NCI-H510A treated with DMSO at 0.1 percent for 48 hours (cell line): ENCODE data around the gene RAB26.
"Not testable (repeated sequence)": the region's sequence is repeated elsewhere in the genome, so short reads cannot be mapped to it uniquely, and the experiment has no call there.

ENCODE experiments used
- DNase-seq: peaks from one replicate; lab custom pipeline; 2025; lab: John Stamatoyannopoulos, UW

RAB26 gene

DNA sequence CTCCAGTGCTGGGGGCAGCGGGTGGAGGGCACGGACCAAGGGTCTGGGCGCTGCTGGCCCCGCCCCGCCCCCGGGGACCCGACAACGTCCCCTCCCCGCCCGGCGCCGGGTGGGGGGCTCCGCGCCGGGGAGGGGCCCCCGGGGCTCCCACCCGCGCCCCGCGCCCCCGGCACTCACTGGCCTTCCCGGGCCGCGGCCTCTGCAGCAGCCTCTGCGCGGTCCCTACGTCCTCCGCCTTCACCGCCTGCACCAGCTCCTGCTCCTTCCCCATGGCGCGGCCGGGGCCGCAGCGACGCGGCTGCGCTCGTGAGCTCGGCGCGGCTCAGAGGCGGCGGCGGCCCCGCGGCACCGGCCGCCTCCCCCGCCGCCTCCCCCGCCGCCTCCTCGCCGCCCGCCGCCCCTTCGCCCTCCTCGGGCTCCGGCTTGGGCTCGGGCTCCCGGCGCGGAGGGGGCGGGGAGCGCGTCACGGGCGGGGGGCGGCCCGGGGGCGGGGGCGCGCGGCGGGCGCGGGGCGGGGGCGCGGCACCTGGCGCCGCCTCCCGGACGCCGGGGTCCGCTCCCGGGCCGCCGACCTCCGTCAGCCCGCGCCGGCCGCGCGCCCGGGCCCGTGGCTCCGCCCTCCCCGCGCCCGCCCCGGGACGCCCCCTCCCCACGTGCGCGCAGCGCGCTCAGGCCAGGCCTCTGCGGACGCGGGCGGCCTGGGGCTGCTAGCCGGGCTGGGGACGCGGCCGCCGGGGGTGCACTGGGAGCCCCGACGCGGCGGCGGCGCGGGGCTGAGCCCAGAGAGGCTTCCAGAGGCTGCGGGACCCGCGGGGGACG is 47.9 kb downstream of the RAB26 start, which contains the start of gene CASKIN1:
CASKIN1 (minus strand) TSS at position 444 of the 819 bp plus-strand sequence; CDS start at position 271, 173 bp downstream.
- DNase-seq, result no peak

DNA sequence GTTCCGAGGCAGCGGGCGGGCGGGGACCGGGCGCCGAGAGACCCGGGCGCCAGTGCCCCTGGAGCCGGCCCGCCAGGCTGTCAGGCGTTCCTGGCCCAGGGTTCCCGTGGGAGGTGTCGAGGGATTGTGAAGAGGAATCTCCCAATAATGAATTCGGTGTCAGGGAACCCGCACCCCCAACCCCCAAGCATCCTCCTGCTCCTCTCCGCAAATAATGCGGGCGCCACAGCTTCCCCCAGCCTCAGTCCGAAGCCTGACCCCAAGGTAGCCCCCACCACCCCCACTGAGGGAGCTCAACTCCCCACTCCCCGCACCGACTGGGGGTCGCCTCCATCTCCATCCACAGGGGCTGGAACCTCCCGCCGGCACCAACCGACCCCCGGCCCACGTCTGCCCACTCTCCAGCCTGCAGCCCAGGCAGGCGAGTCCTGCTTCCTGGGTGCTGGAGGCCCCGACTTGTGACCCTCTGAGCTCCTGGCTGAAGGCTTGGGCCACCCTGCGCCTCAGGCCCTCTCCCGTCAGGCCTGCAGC is 48.6 kb downstream of the RAB26 start:
- no peak for DNase-seq

DNA sequence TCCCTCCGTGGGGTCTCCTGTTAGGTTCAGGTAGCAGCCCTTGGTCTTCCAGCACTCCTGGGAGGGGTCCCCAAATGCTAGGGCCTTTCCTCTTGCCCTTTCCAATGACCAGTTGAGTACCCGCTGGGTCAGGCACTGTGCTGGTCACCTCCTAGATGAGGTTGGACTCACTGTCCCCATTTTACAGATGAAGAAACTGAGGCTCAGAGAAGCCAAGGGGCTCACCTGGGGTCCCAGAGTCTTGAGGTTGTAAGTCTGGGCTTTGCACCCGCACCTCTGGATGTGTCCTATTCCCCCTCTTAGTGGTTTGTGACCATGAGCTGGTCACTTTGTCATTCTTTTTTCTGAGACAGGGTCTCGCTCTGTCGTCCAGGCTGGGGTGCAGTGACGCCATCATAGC is 49.3 kb downstream of the RAB26 start:
- DNase-seq, result no peak

DNA sequence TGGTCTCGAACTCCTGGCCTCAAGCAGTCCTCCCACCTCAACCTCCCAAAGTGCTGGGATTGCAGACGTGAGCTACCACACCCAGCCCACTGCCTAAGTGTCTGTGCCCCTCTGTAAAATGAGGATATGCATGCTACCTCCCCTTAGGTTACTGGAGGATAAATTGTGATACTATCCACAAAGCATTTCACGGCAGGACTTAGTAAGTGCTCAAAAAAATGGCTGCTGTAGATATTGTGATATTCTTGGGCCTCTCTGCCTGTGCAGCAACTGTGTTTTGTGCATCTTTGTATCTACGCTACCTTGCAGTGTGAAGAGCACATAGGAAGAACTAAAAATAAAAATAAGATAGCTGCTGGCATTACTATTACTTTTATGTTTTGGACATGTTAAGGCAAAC is 49.9 kb downstream of the RAB26 start:
- no peak for DNase-seq

DNA sequence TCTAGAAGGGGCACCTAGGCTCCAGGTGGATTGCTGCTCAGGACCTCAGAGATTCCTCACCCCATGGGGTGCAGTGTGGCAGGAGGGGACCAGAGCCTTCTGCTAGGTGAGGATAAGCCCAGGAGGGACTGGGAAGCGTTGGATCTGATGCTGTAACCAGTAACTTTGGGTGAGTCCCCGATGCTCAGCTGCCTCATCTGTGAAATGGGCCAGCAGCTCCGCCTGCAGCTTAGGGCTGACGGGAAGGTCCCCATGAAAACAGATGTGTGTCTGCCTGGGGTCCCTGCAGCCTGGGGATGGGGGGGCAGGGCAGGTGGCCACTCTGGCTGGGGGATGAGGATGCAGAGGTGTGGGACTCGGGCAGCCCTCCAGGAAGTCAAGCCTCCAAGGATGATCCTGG is 50.7 kb downstream of the RAB26 start:
- DNase-seq, result no peak

DNA sequence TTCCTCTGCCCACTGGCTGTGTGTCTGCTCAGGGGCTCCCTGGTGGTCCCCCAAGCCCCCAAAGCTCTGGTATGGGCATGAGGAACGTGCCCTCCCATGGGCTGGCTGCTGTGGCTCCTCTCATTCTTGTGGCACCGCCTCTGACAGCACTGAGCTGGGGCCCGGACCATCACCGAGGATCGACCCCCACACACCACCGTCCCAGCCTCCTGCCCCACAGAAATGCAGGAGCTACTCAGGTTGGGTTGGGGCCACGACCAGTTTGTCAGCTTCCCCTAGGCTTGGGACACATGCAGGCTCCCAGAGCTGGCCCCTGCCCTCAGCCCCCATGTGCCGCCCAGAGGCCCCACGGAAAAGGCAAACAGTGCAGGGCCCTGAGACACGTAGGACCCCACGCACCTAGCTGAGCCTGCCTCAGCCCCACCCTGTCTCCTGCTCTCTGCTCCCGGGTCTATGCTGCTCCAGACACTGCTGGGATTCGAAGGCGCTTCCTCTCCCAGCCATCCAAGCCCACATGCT is 51.3 kb downstream of the RAB26 start:
- DNase-seq, result no peak

DNA sequence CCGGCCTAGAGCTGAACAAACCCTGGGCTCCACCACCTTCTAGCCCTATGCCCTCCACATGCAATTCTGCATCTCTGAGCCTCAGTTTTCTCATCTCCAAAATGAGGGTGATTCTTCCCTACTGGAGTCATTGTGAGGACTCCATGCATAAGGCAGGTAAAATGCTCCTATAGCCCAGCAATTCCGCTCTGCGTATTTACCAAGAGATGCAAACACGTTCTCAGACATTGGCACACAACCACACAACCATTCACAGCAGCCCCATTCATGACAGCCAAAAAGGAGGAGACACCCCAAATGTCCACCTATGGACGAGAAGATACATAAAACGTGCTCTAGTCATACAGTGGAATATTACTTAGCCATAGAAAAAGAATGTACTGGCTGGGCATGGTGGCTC is 51.9 kb downstream of the RAB26 start:
- DNase-seq, result no peak

DNA sequence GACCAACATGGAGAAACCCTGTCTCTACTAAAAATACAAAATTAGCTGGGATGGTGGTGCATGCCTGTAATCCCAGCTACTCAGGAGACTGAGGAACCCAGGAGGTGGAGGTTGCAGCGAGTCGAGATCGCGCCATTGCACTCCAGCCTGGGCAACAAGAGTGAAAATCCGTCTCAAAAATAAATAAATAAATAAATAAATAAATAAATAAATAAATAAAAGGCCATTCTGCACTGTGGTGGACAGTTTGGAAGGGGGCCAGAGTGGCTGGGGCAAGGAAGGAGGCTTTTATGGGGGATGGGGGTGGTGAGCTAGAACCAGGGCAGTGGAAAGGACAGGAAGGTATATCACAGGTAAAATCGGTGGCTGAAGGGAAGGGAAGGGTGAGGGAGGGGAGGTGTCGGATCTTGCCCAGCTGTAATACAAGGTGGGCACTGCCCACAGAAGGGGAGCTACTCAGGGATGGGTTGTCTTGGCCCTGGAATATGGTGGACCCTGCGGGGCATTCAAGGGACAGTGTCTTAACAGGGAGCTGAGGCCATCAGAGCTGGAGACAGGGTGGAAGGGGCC is 54.8 kb downstream of the RAB26 start:
- not testable (repeated sequence) for DNase-seq
